Measurements from ENCODE around the gene NDUFA7. TPM values are rescaled to one million over a fixed set of nuclear protein-coding genes. Genes with fewer than 3 reads are reported as not detected.
A peak's percentile ranks its signal among the peaks of the same experiment; 100 is the strongest.
"Not testable (repeated sequence)": the region's sequence is repeated elsewhere in the genome, so short reads cannot be mapped to it uniquely, and the experiment has no call there.

The NDUFA7 gene
- total RNA-seq, 4 donors from 2014 or later: 24.6 to 43.4 (median 38.5) TPM; not detected in 1

GRCh38 chr19:8269724-8270123 lies 51.5 kb downstream of the NDUFA7 start:
- Histone ChIP-seq H3K36me3 (no peaks in the 10 kb centered on the region), H3K4me1 (peaks cover 0 to 4% (median 0%) of the 10 kb centered on the region in 4 donors), H3K9me3 (no peaks in the 10 kb centered on the region), H3K4me3 (peak overlapping the region in 1 of 4 donors; percentile 48), H3K27me3 (no peaks in the 10 kb centered on the region), H3K27ac (peak overlapping the region in 2 of 4 donors; percentile 84 to 87)
- TF ChIP-seq POLR2A (IDR thresholded peaks at IDR 0.05) (no peak), CTCF (IDR thresholded peaks at IDR 0.05) (no peak)
- DNase-seq: peak in 1 of 3 donors; percentile 15

GRCh38 chr19:8265872-8266271 lies 55.3 kb downstream of the NDUFA7 start:
- H3K4me1 ChIP-seq: peaks cover 0 to 4% (median 0%) of the 10 kb centered on the region in 4 donors
- no peak overlapping the region for H3K4me3 ChIP-seq
- no peak for TF ChIP-seq CTCF (IDR thresholded peaks at IDR 0.05)
- no peak for TF ChIP-seq POLR2A (IDR thresholded peaks at IDR 0.05)
- peak in 1 of 3 donors; percentile 4 for DNase-seq
- H3K9me3 ChIP-seq: no peaks in the 10 kb centered on the region
- H3K27me3 ChIP-seq: no peaks in the 10 kb centered on the region
- no peaks in the 10 kb centered on the region for H3K36me3 ChIP-seq
- no peak overlapping the region for H3K27ac ChIP-seq

DNA sequence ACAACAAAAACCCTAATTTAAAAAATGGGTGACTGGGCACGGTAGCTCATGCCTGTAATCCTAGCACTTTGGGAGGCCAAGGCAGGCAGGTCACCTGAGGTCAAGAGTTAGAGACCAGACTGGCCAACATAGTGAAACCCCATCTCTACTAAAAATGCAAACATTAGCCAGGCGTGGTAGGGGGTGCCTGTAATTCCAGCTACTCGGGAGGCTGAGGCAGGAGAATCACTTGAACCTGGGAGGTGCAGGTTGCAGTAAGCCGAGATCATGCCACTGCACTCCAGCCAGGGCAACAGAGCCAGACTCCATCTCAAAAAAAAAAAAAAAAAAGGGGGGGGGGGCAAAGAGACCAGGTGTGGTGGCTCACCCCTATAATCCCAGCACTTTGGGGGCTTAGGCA lies 56.9 kb downstream of the NDUFA7 start:
- not testable (repeated sequence) for DNase-seq, H3K4me3 ChIP-seq, H3K27me3 ChIP-seq, H3K27ac ChIP-seq, H3K36me3 ChIP-seq, H3K4me1 ChIP-seq, H3K9me3 ChIP-seq

GRCh38 chr19:8262431-8262830 lies 58.7 kb downstream of the NDUFA7 start:
- no peaks in the 10 kb centered on the region for H3K27me3 ChIP-seq
- H3K36me3 ChIP-seq: no peaks in the 10 kb centered on the region
- no peak overlapping the region for H3K4me3 ChIP-seq
- H3K4me1 ChIP-seq: no peaks in the 10 kb centered on the region
- H3K27ac ChIP-seq: no peak overlapping the region
- no peaks in the 10 kb centered on the region for H3K9me3 ChIP-seq
- TF ChIP-seq POLR2A (IDR thresholded peaks at IDR 0.05) (no peak), CTCF (IDR thresholded peaks at IDR 0.05) (no peak)
- no peak for DNase-seq

DNA sequence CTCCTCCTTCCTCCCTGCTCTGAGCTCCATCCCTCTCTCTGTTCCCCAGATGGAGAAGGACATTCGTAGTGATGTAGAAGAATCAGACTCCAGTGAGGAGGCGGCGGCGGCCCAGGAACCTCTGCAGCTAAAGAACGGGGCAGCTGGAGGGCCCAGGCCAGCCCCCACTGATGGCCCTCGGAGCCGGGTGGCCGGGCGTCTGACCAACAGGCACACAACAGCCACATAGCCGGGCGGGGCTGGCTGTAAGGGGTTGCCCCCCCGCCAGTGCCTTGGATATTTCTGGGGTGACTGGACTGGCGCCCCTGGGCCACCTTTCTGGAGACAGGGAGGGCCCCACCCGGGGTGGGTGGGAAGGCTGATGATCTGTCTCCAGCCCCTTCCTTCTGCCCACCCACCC lies 59.3 kb downstream of the NDUFA7 start:
- no peak for DNase-seq
- Histone ChIP-seq H3K27me3 (no peaks in the 10 kb centered on the region), H3K27ac (no peak overlapping the region), H3K4me3 (no peak overlapping the region), H3K36me3 (peaks cover 0 to 3% (median 0%) of the 10 kb centered on the region in 3 donors), H3K4me1 (no peaks in the 10 kb centered on the region), H3K9me3 (no peaks in the 10 kb centered on the region)
- TF ChIP-seq CTCF (IDR thresholded peaks at IDR 0.05): no peak
- no peak for TF ChIP-seq POLR2A (IDR thresholded peaks at IDR 0.05)

- no peaks in the 10 kb centered on the region for H3K9me3 ChIP-seq
- H3K4me1 ChIP-seq: no peaks in the 10 kb centered on the region
- no peak overlapping the region for H3K27ac ChIP-seq
- H3K36me3 ChIP-seq: peaks cover 0 to 8% (median 0%) of the 10 kb centered on the region in 3 donors
- DNase-seq: no peak
- no peak overlapping the region for H3K4me3 ChIP-seq
- TF ChIP-seq POLR2A (IDR thresholded peaks at IDR 0.05) (no peak), CTCF (IDR thresholded peaks at IDR 0.05) (no peak)
- no peaks in the 10 kb centered on the region for H3K27me3 ChIP-seq
These were observed 59.8 kb downstream of the NDUFA7 start for GRCh38 chr19:8261347-8261746.

Other genes with a start within 250 kb of the NDUFA7 start
- gene FBN3, start 171.8 kb downstream of the NDUFA7 start, total RNA-seq: under 1 TPM in 1 of 4 donors, not detected in 3; 0.28 TPM
- gene CERS4, start 112.0 kb downstream of the NDUFA7 start, total RNA-seq: 10 to 100 TPM in 3 of 4 donors, 1 to 10 TPM in 1; 6.8 to 41.3 (median 11.7) TPM
- gene CD320, start 13.0 kb downstream of the NDUFA7 start, total RNA-seq: 10 to 100 TPM; 12.7 to 26.4 (median 18.2) TPM
- gene RPS28, start 121 bp upstream of the NDUFA7 start, total RNA-seq: 100 to 1,000 TPM; 306 to 519 (median 393) TPM
- 10 to 100 TPM in 1 of 4 donors, 1 to 10 TPM in 3; 3.0 to 16.5 (median 7.8) TPM for gene KANK3, start 21.9 kb upstream of the NDUFA7 start, total RNA-seq
- 10 to 100 TPM; 22.6 to 82.1 (median 29.9) TPM for gene ANGPTL4, start 42.8 kb upstream of the NDUFA7 start, total RNA-seq
- 100 to 1,000 TPM in 3 of 4 donors, 10 to 100 TPM in 1; 76.2 to 181 (median 151) TPM for gene RAB11B, start 69.0 kb upstream of the NDUFA7 start, total RNA-seq
- gene MARCHF2, start 91.9 kb upstream of the NDUFA7 start, total RNA-seq: 10 to 100 TPM; 53.5 to 97.4 (median 68.9) TPM
- 100 to 1,000 TPM; 108 to 128 (median 116) TPM for gene HNRNPM, start 123.6 kb upstream of the NDUFA7 start, total RNA-seq
- gene PRAM1, start 181.3 kb upstream of the NDUFA7 start, total RNA-seq: 1 to 10 TPM in 3 of 4 donors, not detected in 1; 1.6 to 8.3 (median 2.7) TPM
- 10 to 100 TPM; 12.4 to 45.2 (median 24.1) TPM for gene ZNF414, start 192.8 kb upstream of the NDUFA7 start, total RNA-seq

Data from Peyer's patch (tissue), 4 donors.